ENCODE measurements around the gene PRSS36.

DNA sequence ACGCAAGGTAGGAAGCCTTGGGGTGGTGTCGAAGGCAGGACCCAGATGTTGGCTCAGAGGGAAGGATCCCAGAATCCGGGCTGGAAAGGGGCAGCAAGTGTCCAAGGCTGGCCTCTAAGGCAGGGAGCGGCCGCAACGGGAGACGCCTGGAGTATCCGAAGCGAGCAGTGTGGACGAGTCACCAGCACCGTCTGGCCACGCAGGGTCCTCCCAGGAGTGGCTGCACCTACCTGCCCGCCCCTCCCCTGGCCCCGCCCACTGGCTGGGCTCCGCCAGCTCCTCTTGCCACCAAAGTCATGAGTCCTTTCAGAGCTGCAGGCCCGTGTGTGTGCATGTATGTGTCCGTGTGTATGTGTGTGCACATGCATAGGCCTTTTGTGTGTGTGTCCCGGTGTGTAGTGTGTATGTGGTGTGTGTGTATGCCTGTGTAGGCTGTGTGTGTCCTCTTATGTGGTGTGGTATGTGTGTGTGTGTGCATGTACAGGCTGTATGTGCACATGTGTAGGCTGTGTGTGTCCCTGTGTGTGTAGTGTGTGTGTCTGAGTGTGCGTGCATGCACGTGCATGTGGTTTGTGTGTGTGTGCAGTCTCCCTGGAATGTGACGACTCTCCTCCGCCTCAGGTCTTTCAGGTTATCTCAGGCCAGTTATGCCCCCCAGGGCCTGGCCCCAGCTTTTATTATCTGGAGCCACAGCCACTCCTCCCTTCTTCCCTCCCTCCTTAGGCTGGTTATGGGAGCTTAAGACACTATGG, 14.2 kb downstream of the PRSS36 start, which contains the start of gene PRSS8:
- TF ChIP-seq, protein P1, sequence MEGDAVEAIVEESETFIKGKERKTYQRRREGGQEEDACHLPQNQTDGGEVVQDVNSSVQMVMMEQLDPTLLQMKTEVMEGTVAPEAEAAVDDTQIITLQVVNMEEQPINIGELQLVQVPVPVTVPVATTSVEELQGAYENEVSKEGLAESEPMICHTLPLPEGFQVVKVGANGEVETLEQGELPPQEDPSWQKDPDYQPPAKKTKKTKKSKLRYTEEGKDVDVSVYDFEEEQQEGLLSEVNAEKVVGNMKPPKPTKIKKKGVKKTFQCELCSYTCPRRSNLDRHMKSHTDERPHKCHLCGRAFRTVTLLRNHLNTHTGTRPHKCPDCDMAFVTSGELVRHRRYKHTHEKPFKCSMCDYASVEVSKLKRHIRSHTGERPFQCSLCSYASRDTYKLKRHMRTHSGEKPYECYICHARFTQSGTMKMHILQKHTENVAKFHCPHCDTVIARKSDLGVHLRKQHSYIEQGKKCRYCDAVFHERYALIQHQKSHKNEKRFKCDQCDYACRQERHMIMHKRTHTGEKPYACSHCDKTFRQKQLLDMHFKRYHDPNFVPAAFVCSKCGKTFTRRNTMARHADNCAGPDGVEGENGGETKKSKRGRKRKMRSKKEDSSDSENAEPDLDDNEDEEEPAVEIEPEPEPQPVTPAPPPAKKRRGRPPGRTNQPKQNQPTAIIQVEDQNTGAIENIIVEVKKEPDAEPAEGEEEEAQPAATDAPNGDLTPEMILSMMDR (IDR thresholded peaks at IDR 0.05; ENCODE audit: low read length): no peak
- TF ChIP-seq EZH2 (IDR thresholded peaks at IDR 0.05; ENCODE audit: borderline replicate concordance, low read length): no peak

Measured in OCI-LY1 (cell line).